ENCODE results near the gene HSF2. TPM values are rescaled to one million over a fixed set of nuclear protein-coding genes. Genes with fewer than 3 reads are reported as not detected.
"Not testable (repeated sequence)": the region's sequence is repeated elsewhere in the genome, so short reads cannot be mapped to it uniquely, and the experiment has no call there.

The HSF2 gene
- total and polyA plus RNA-seq, 3 experiments from 2014 or later = 15.5 to 17.6 (median 16.9) TPM

DNA sequence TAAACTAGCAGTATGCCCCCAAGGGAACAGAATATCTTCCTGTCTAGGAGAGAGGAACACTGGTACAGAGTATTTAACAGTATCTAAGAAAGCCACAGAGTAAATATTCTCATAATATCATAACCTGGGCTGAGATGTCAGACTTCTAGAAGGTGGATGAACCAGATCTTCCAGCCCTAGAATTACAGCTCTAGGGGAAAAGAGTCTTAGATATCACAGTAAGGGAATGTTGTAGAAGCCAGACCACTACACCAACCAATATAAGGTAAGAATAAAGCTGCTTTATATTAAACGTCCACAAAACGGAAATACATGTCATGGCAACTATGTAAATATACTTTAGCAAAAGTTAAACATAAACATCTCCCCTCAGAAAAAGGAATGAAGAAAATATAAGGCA lies 59.8 kb downstream of the HSF2 start:
- H3K4me1 Mint-ChIP-seq = peaks cover 83 to 95% (median 92%) of the 10 kb centered on the region in 3 donors
- POLR2A ChIA-PET = interaction anchor here (0.6 kb wide), 1 partner anchor 12 kb away, joined by 3 read pairs; the partner anchor contains the start of gene SERINC1
- H3K4me3 ChIP-seq (ENCODE audit: low read length) = no peak overlapping the region

DNA sequence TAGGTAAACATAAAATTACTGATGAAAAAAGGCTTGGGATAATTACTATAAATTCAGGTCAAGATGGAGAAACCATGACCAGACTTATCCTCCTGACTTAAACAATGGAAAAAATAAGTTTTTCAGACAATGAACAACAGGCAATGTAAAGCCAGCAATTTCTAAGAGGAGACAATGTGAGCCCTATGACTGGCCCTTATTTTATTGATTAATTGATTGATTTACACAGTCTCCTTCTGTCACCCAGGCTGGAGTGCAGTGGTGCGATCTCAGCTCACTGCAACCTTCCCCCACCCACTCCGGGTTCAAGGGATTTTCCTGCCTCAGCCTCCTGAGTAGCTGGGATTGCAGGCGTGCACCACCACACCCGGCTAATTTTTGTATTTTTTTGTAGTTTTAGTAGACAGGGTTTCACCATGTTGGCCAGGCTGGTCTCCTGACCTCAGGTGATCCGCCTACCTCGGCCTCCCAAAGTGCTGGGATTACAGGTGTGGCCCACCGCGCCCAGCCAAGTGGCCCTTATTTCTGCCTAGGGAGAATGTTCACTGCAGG lies 60.5 kb downstream of the HSF2 start:
- H3K27me3 ChIP-seq (ENCODE audit: insufficient read depth, low read length, poor library complexity, severe bottlenecking); H3K9me3 Mint-ChIP-seq; H3K27me3 Mint-ChIP-seq; H3K9me3 ChIP-seq (ENCODE audit: low read length); CTCF ChIA-PET; DNase-seq; H3K27ac ChIP-seq (ENCODE audit: low read depth, low read length); POLR2A ChIA-PET; H3K4me3 ChIP-seq (ENCODE audit: low read length): not testable (repeated sequence)
- Histone ChIP-seq H3K4me1 (ENCODE audit: insufficient read depth, low read length) (peaks cover 60% of the 10 kb centered on the region), H3K36me3 (ENCODE audit: insufficient read depth, low read length) (peaks cover 12% of the 10 kb centered on the region)
- peak overlapping the region in 7 of 8 donors; percentile 5 to 64 (median 33) for H3K27ac Mint-ChIP-seq
- peak overlapping the region in 6 of 7 donors; percentile 29 to 59 (median 48) for H3K4me3 Mint-ChIP-seq
- H3K36me3 Mint-ChIP-seq = peaks cover 2 to 58% (median 16%) of the 10 kb centered on the region in 3 donors
- H3K4me1 Mint-ChIP-seq = peaks cover 84 to 95% (median 92%) of the 10 kb centered on the region in 3 donors

More for the DNA sequence above, 59.8 kb downstream of the HSF2 start:
- H3K4me1 ChIP-seq (ENCODE audit: insufficient read depth, low read length) = peaks cover 53% of the 10 kb centered on the region
- Mint-ChIP-seq H3K27ac (peak overlapping the region in 6 of 8 donors; percentile 14 to 74 (median 38)), H3K4me3 (peak overlapping the region in 5 of 7 donors; percentile 22 to 59 (median 30)), H3K27me3 (no peaks in the 10 kb centered on the region), H3K36me3 (peaks cover 2 to 60% (median 19%) of the 10 kb centered on the region in 3 donors), H3K9me3 (no peaks in the 10 kb centered on the region)
- H3K9me3 ChIP-seq (ENCODE audit: low read length) = no peaks in the 10 kb centered on the region
- no peak overlapping the region for H3K27ac ChIP-seq (ENCODE audit: low read depth, low read length)
- CTCF ChIA-PET = no interaction called here
- peaks cover 17% of the 10 kb centered on the region for H3K36me3 ChIP-seq (ENCODE audit: insufficient read depth, low read length)
- no peak for DNase-seq
- H3K27me3 ChIP-seq (ENCODE audit: insufficient read depth, low read length, poor library complexity, severe bottlenecking) = no peaks in the 10 kb centered on the region

DNA sequence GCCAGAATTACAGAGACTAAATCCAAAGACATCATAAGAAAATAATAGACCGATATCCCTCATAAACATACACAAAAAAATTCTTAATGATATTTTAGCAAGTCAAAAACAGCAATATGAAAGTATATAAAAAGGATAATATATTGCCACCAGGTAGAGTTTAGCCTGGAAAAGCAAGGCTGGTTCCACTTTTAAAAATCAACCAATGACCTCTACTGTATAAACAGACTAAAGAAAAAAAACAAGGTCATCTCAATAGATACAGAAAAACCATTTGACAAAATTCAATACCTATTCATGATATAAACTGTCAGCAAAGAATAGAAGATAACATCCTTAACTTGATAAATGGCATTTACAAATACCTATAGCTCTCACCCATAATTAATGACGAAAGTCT lies 62.4 kb downstream of the HSF2 start:
- DNase-seq = no peak
- Mint-ChIP-seq H3K27me3 (no peaks in the 10 kb centered on the region), H3K9me3 (no peaks in the 10 kb centered on the region), H3K4me3 (peak overlapping the region in 6 of 7 donors; percentile 13 to 76 (median 34)), H3K36me3 (peaks cover 0 to 56% (median 19%) of the 10 kb centered on the region in 3 donors), H3K27ac (peak overlapping the region in 4 of 8 donors; percentile 1 to 65 (median 18)), H3K4me1 (peaks cover 90 to 99% (median 99%) of the 10 kb centered on the region in 3 donors)
- POLR2A ChIA-PET = no interaction called here
- H3K9me3 ChIP-seq (ENCODE audit: low read length) = no peaks in the 10 kb centered on the region
- H3K27me3 ChIP-seq (ENCODE audit: insufficient read depth, low read length, poor library complexity, severe bottlenecking) = no peaks in the 10 kb centered on the region
- no peak overlapping the region for H3K4me3 ChIP-seq (ENCODE audit: low read length)
- peaks cover 78% of the 10 kb centered on the region for H3K4me1 ChIP-seq (ENCODE audit: insufficient read depth, low read length)
- CTCF ChIA-PET = no interaction called here
- peaks cover 9% of the 10 kb centered on the region for H3K36me3 ChIP-seq (ENCODE audit: insufficient read depth, low read length)
- no peak overlapping the region for H3K27ac ChIP-seq (ENCODE audit: low read depth, low read length)

DNA sequence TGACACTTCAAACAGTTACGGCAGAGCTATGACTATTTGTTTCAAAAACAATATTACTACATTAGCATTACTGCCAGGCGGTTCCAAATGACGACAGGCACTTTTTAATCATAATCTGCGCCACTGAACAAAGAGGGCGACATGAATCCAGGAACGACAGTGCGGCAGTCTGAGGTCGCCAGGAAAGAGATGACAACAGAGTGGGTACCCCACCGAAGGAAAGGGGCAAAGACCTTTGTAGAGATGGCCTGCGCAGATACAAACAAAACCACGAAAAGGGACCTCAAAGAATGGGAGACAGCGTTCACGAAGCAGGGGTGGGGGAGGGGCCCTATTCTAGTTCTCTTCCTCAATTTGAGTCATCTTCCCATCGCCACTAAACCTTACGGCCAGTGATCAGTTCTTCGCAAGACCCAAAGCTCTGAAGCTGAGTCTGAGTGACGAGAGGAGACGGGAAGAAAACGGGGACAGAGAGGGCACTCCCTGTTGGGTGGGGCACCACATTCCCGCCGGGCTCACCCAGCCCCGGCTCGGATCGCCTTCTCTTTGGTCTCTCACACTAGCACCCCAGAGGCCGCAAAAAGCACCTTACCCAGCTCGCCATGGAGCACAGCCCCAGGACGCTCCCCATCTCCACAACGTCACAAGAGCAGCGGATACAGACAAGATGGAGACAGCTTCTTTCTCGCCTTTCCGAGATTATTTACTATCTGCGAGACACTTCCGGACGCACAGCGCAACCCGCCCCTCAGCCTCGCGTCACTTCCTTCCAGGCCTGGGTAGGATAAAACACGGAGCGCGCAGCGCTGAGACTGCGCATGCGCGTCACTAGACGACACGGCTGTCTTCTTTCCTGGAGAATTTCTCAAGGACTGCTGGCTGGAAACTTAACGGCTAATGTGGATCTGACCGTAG lies 71.9 kb downstream of the HSF2 start, which contains the start of gene SERINC1:
Gene SERINC1, minus strand, starts transcription at position 701 of the 915 bp plus-strand sequence. Its CDS starts 70 bp downstream, at position 631.
- Histone ChIP-seq H3K27me3 (ENCODE audit: insufficient read depth, low read length, poor library complexity, severe bottlenecking) (no peaks in the 10 kb centered on the region), H3K4me1 (ENCODE audit: insufficient read depth, low read length) (peaks cover 38% of the 10 kb centered on the region), H3K9me3 (ENCODE audit: low read length) (no peaks in the 10 kb centered on the region), H3K4me3 (ENCODE audit: low read length) (peak within 1 kb of the TSS; percentile 90), H3K36me3 (ENCODE audit: insufficient read depth, low read length) (no peaks in the 10 kb centered on the region), H3K27ac (ENCODE audit: low read depth, low read length) (peak within 1 kb of the TSS; percentile 99)
- ChIA-PET CTCF (interaction anchor here (0.8 to 1.5 kb wide), 5 partner anchors 11 to 90 kb away, joined by 3 to 5 read pairs (median 3); no protein-coding TSS in a partner anchor), POLR2A (interaction anchor here (0.6 to 2.1 kb wide), 7 partner anchors 8 to 74 kb away, joined by 3 to 11 read pairs (median 4); partner anchors contain the start of gene HSF2)
- H3K4me1 Mint-ChIP-seq = peaks cover 49 to 51% (median 50%) of the 10 kb centered on the region in 3 donors
- peaks cover 0 to 2% of the 10 kb centered on the region in 2 donors for H3K27me3 Mint-ChIP-seq
- no peaks in the 10 kb centered on the region for H3K9me3 Mint-ChIP-seq
- H3K4me3 Mint-ChIP-seq = peak within 1 kb of the TSS; percentile 92 to 100 (median 100)
- peak within 1 kb of the TSS; percentile 98 to 100 (median 100) for H3K27ac Mint-ChIP-seq
- H3K36me3 Mint-ChIP-seq = peaks cover 0 to 29% (median 11%) of the 10 kb centered on the region in 3 donors
- DNase-seq = peak; percentile 85 to 97 (median 91)

DNA sequence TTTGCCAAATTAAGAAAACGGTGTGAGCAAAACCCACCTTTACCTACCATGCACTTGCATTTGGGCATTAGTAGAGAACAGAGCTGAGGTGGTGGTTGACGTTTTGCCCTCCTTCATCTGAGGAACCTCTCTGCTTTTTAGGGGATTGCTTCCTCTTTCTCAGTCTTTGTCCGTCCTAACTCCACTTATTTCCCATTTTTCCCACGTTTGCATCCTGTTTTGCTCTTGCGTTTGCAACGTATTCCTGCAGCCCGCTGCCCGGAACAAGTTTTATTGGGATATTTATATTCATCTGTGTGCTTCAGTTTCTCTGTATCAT lies 72.5 kb downstream of the HSF2 start:
- peak overlapping the region; percentile 90 for H3K4me3 ChIP-seq (ENCODE audit: low read length)
- H3K27ac Mint-ChIP-seq = peak overlapping the region; percentile 98 to 100 (median 100)
- no peaks in the 10 kb centered on the region for H3K9me3 Mint-ChIP-seq
- no peak for DNase-seq
- H3K4me3 Mint-ChIP-seq = peak overlapping the region; percentile 92 to 100 (median 100)
- no peaks in the 10 kb centered on the region for H3K36me3 ChIP-seq (ENCODE audit: insufficient read depth, low read length)
- peak overlapping the region; percentile 99 for H3K27ac ChIP-seq (ENCODE audit: low read depth, low read length)
- POLR2A ChIA-PET = interaction anchor here (0.7 to 2.1 kb wide), 4 partner anchors 18 to 74 kb away, joined by 4 to 11 read pairs (median 5); partner anchors contain the start of gene HSF2
- peaks cover 0 to 25% (median 5%) of the 10 kb centered on the region in 3 donors for H3K36me3 Mint-ChIP-seq
- peaks cover 43 to 45% (median 44%) of the 10 kb centered on the region in 3 donors for H3K4me1 Mint-ChIP-seq
- H3K27me3 Mint-ChIP-seq = peaks cover 0 to 2% of the 10 kb centered on the region in 2 donors
- no peaks in the 10 kb centered on the region for H3K9me3 ChIP-seq (ENCODE audit: low read length)
- CTCF ChIA-PET = interaction anchor here (0.8 to 1.9 kb wide), 6 partner anchors 11 to 90 kb away, joined by 3 to 5 read pairs (median 4); no protein-coding TSS in a partner anchor
- peaks cover 32% of the 10 kb centered on the region for H3K4me1 ChIP-seq (ENCODE audit: insufficient read depth, low read length)
- no peaks in the 10 kb centered on the region for H3K27me3 ChIP-seq (ENCODE audit: insufficient read depth, low read length, poor library complexity, severe bottlenecking)

DNA sequence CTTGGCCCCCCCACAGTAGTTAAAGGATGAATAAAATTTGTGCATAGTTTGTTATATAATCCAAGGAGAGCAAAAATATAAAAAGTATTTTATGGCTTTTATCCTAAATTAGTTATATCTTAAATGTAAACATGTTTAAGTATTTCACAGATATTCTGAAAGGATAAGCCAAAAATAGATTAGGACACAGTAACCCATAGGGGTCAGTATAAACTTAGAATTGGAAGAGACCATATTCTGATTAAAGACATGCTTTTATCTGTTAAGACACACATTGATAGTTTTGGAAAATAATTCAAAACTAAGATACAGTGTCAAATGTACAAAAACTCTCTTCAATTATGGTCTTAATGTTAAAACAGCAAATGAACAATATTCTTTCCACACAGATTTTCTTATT lies 76.7 kb downstream of the HSF2 start:
- no peaks in the 10 kb centered on the region for H3K36me3 ChIP-seq (ENCODE audit: insufficient read depth, low read length)
- H3K27ac ChIP-seq (ENCODE audit: low read depth, low read length) = no peak overlapping the region
- Mint-ChIP-seq H3K36me3 (peaks cover 0 to 8% (median 0%) of the 10 kb centered on the region in 3 donors), H3K27ac (no peak overlapping the region), H3K4me3 (no peak overlapping the region), H3K9me3 (no peaks in the 10 kb centered on the region), H3K4me1 (peaks cover 6 to 7% (median 6%) of the 10 kb centered on the region in 3 donors), H3K27me3 (peaks cover 0 to 2% of the 10 kb centered on the region in 2 donors)
- H3K9me3 ChIP-seq (ENCODE audit: low read length) = no peaks in the 10 kb centered on the region
- H3K4me1 ChIP-seq (ENCODE audit: insufficient read depth, low read length) = no peaks in the 10 kb centered on the region
- CTCF ChIA-PET = interaction anchor here (2.1 kb wide), 1 partner anchor 55 kb away, joined by 9 read pairs; no protein-coding TSS in a partner anchor
- POLR2A ChIA-PET = no interaction called here
- DNase-seq = peak in 2 of 5 donors; percentile 23 to 29
- H3K27me3 ChIP-seq (ENCODE audit: insufficient read depth, low read length, poor library complexity, severe bottlenecking) = no peaks in the 10 kb centered on the region
- no peak overlapping the region for H3K4me3 ChIP-seq (ENCODE audit: low read length)

DNA sequence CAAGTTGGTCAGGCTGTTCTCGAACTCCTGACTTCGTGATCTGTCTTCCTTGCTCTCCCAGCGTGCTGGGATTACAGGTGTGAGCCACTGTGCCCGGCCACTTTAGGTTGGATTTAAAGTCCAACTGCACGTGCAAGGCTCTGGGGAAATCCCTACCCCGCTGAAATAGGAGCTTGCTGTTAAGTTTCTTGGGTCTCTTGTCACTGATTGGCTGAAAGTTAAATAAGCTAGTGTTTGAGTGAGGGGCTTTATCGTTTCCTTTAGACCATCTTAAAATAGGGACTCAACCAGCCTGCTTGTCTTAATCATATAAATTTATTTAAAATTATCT lies 83.3 kb downstream of the HSF2 start:
- Mint-ChIP-seq H3K4me1 (no peaks in the 10 kb centered on the region), H3K27me3 (no peaks in the 10 kb centered on the region), H3K36me3 (no peaks in the 10 kb centered on the region), H3K27ac (no peak overlapping the region), H3K4me3 (no peak overlapping the region), H3K9me3 (no peaks in the 10 kb centered on the region)
- CTCF ChIA-PET = interaction anchor here (1.4 to 2.0 kb wide), 2 partner anchors 11 to 48 kb away, joined by 4 to 6 read pairs; partner anchors contain the start of gene SERINC1
- no peak for DNase-seq
- H3K9me3 ChIP-seq (ENCODE audit: low read length) = no peaks in the 10 kb centered on the region
- no peak overlapping the region for H3K4me3 ChIP-seq (ENCODE audit: low read length)
- no peak overlapping the region for H3K27ac ChIP-seq (ENCODE audit: low read depth, low read length)
- POLR2A ChIA-PET = no interaction called here
- H3K36me3 ChIP-seq (ENCODE audit: insufficient read depth, low read length) = no peaks in the 10 kb centered on the region
- no peaks in the 10 kb centered on the region for H3K27me3 ChIP-seq (ENCODE audit: insufficient read depth, low read length, poor library complexity, severe bottlenecking)
- no peaks in the 10 kb centered on the region for H3K4me1 ChIP-seq (ENCODE audit: insufficient read depth, low read length)

Measured in CD8-positive, alpha-beta memory T cell (primary cell).